ENCODE results near the gene DDX50. TPM values are rescaled to one million over a fixed set of nuclear protein-coding genes. Genes with fewer than 3 reads are reported as not detected.
"Not testable (repeated sequence)": the region's sequence is repeated elsewhere in the genome, so short reads cannot be mapped to it uniquely, and the experiment has no call there.

The DDX50 gene
- total RNA-seq, 1 experiment from 2014 or later = 50.7 TPM

DNA sequence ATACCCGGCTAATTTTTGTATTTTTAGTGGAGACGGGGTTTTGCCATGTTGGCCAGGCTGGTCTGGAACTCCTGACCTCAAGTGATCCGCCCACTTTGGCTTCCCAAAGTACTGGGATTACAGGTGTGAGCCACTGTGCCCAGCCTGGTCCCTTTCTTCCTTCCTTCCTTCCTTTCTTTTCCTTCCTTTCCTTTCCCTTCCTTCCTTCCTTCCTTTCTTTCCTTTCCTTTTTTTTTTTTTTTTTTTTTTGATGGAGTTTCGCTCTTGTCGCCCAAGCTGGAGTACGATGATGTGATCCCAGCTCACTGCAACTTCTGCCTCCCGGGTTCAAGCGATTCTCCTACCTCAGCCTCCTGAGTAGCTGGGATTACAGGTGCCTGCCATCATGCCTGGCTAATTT is 28.8 kb downstream of the DDX50 start:
- H3K4me1 ChIP-seq (ENCODE audit: insufficient read depth, low read length); H3K79me2 ChIP-seq (ENCODE audit: insufficient read depth, low read length); H3K27me3 Mint-ChIP-seq (ENCODE audit: low read depth); H3K23me2 ChIP-seq (ENCODE audit: insufficient read length, low read depth, low read length, poor library complexity, severe bottlenecking); H3K79me1 ChIP-seq (ENCODE audit: insufficient read depth, low read depth, low read length, poor library complexity, severe bottlenecking); H2BK5ac ChIP-seq (ENCODE audit: insufficient read length, low read length); H3K9me3 Mint-ChIP-seq; H3K4ac ChIP-seq (ENCODE audit: low read depth, low read length); H4K8ac ChIP-seq (replicated peaks; ENCODE audit: insufficient read length, low read depth, low read length); DNase-seq; H3K9ac ChIP-seq (ENCODE audit: extremely low read depth, insufficient read length, low read length); H3K4me1 Mint-ChIP-seq; H3K4me2 ChIP-seq (ENCODE audit: insufficient read depth, insufficient read length, low read length); H2AK5ac ChIP-seq (ENCODE audit: insufficient read length, low read length); H3K4me3 Mint-ChIP-seq; H2BK20ac ChIP-seq (ENCODE audit: low read depth, low read length, poor library complexity, severe bottlenecking); H3K18ac ChIP-seq (ENCODE audit: insufficient read length, low read depth, low read length); H2AFZ ChIP-seq (ENCODE audit: low read length); H3T11ph ChIP-seq (ENCODE audit: low read length); H2BK120ac ChIP-seq (ENCODE audit: low read depth, low read length, poor library complexity, severe bottlenecking); H3K27ac ChIP-seq (ENCODE audit: insufficient read length, low read depth, low read length); H3K27ac Mint-ChIP-seq; H4K5ac ChIP-seq (ENCODE audit: insufficient read length, low read depth, low read length); H3K27me3 ChIP-seq (ENCODE audit: insufficient read depth, low read length); H3K23ac ChIP-seq (ENCODE audit: insufficient read length, low read depth, low read length); H3K56ac ChIP-seq (ENCODE audit: insufficient read length, low read depth, low read length); H3K14ac ChIP-seq (ENCODE audit: insufficient read depth, low read length); H4K91ac ChIP-seq (ENCODE audit: insufficient read length, low read depth, low read length); H2BK15ac ChIP-seq (ENCODE audit: low read depth, low read length); H2BK12ac ChIP-seq (ENCODE audit: insufficient read length, low read depth, low read length); H4K20me1 ChIP-seq (ENCODE audit: control insufficient read depth, insufficient read depth, insufficient read length); H3K9me3 ChIP-seq (ENCODE audit: control insufficient read depth, low read depth, low read length): not testable (repeated sequence)
- peaks cover 18 to 45% (median 41%) of the 10 kb centered on the region in 3 experiments; a peak in 6 of 7 replicates for H3K36me3 Mint-ChIP-seq (ENCODE audit: insufficient read depth in 1 of 3, low read depth in 3 of 3)
- no CpG with 5 or more reads among the region's 8 CpGs for WGBS (ENCODE audit: extremely low coverage, insufficient read length, low lambda C conversion rate)

GRCh38 chr10:68932860-68933259 is 31.7 kb downstream of the DDX50 start:
- H3K36me3 Mint-ChIP-seq (ENCODE audit: insufficient read depth in 1 of 3, low read depth in 3 of 3) = peaks cover 20 to 60% (median 58%) of the 10 kb centered on the region in 3 experiments; a peak in 6 of 7 replicates

More at GRCh38 chr10:68932860-68933259, 31.7 kb downstream of the DDX50 start:
- not testable (repeated sequence) for H3K27ac Mint-ChIP-seq; H3K18ac ChIP-seq (ENCODE audit: insufficient read length, low read depth, low read length); H3K9ac ChIP-seq (ENCODE audit: extremely low read depth, insufficient read length, low read length); H3K9me3 ChIP-seq (ENCODE audit: control insufficient read depth, low read depth, low read length); H3K27me3 ChIP-seq (ENCODE audit: insufficient read depth, low read length); H2BK12ac ChIP-seq (ENCODE audit: insufficient read length, low read depth, low read length); H4K91ac ChIP-seq (ENCODE audit: insufficient read length, low read depth, low read length); H3K4me1 Mint-ChIP-seq; H3T11ph ChIP-seq (ENCODE audit: low read length); H3K4me1 ChIP-seq (ENCODE audit: insufficient read depth, low read length); H4K8ac ChIP-seq (replicated peaks; ENCODE audit: insufficient read length, low read depth, low read length); H3K23me2 ChIP-seq (ENCODE audit: insufficient read length, low read depth, low read length, poor library complexity, severe bottlenecking); H3K4me2 ChIP-seq (ENCODE audit: insufficient read depth, insufficient read length, low read length); H3K79me1 ChIP-seq (ENCODE audit: insufficient read depth, low read depth, low read length, poor library complexity, severe bottlenecking); H4K20me1 ChIP-seq (ENCODE audit: control insufficient read depth, insufficient read depth, insufficient read length); H4K5ac ChIP-seq (ENCODE audit: insufficient read length, low read depth, low read length); H3K23ac ChIP-seq (ENCODE audit: insufficient read length, low read depth, low read length); H3K79me2 ChIP-seq (ENCODE audit: insufficient read depth, low read length); DNase-seq; H3K4ac ChIP-seq (ENCODE audit: low read depth, low read length); H3K9me3 Mint-ChIP-seq; H3K56ac ChIP-seq (ENCODE audit: insufficient read length, low read depth, low read length); H3K14ac ChIP-seq (ENCODE audit: insufficient read depth, low read length); H3K27me3 Mint-ChIP-seq (ENCODE audit: low read depth); H3K27ac ChIP-seq (ENCODE audit: insufficient read length, low read depth, low read length); H2BK120ac ChIP-seq (ENCODE audit: low read depth, low read length, poor library complexity, severe bottlenecking); H2AFZ ChIP-seq (ENCODE audit: low read length); H3K4me3 Mint-ChIP-seq; H2BK5ac ChIP-seq (ENCODE audit: insufficient read length, low read length); H2AK5ac ChIP-seq (ENCODE audit: insufficient read length, low read length); H2BK20ac ChIP-seq (ENCODE audit: low read depth, low read length, poor library complexity, severe bottlenecking); H2BK15ac ChIP-seq (ENCODE audit: low read depth, low read length)
- no CpG with 5 or more reads among the region's 3 CpGs for WGBS (ENCODE audit: extremely low coverage, insufficient read length, low lambda C conversion rate)

Data from H9 (cell line).